ENCODE data around the gene KATNAL1.

- TF ChIP-seq, protein P1, sequence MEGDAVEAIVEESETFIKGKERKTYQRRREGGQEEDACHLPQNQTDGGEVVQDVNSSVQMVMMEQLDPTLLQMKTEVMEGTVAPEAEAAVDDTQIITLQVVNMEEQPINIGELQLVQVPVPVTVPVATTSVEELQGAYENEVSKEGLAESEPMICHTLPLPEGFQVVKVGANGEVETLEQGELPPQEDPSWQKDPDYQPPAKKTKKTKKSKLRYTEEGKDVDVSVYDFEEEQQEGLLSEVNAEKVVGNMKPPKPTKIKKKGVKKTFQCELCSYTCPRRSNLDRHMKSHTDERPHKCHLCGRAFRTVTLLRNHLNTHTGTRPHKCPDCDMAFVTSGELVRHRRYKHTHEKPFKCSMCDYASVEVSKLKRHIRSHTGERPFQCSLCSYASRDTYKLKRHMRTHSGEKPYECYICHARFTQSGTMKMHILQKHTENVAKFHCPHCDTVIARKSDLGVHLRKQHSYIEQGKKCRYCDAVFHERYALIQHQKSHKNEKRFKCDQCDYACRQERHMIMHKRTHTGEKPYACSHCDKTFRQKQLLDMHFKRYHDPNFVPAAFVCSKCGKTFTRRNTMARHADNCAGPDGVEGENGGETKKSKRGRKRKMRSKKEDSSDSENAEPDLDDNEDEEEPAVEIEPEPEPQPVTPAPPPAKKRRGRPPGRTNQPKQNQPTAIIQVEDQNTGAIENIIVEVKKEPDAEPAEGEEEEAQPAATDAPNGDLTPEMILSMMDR (IDR thresholded peaks at IDR 0.05) = no peak
- TF ChIP-seq USF1 (IDR thresholded peaks at IDR 0.05; ENCODE audit: borderline replicate concordance, low read depth) = no peak
- TF ChIP-seq EZH2phosphoT487 (IDR thresholded peaks at IDR 0.05; ENCODE audit: borderline replicate concordance, low read depth) = no peak
- TF ChIP-seq, protein P2, sequence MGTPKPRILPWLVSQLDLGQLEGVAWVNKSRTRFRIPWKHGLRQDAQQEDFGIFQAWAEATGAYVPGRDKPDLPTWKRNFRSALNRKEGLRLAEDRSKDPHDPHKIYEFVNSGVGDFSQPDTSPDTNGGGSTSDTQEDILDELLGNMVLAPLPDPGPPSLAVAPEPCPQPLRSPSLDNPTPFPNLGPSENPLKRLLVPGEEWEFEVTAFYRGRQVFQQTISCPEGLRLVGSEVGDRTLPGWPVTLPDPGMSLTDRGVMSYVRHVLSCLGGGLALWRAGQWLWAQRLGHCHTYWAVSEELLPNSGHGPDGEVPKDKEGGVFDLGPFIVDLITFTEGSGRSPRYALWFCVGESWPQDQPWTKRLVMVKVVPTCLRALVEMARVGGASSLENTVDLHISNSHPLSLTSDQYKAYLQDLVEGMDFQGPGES (IDR thresholded peaks at IDR 0.05; ENCODE audit: low read depth, low read length) = no peak
- TF ChIP-seq EP300 (IDR thresholded peaks at IDR 0.05; ENCODE audit: borderline replicate concordance in 1 of 2, low read depth in 1 of 2, low read length in 1 of 2) = no peak
- no peak for TF ChIP-seq POLR2AphosphoS5 (IDR thresholded peaks at IDR 0.05; ENCODE audit: low read depth, low read length)
- TF ChIP-seq SMC3 (IDR thresholded peaks at IDR 0.05; ENCODE audit: low read depth, low read length) = no peak
Measured at GRCh38 chr13:30164146-30164545, 143.2 kb downstream of the KATNAL1 start.
